ENCODE data around the gene RBFOX2.
"Not testable (repeated sequence)": the region's sequence is repeated elsewhere in the genome, so short reads cannot be mapped to it uniquely, and the experiment has no call there.

RBFOX2 gene

DNA sequence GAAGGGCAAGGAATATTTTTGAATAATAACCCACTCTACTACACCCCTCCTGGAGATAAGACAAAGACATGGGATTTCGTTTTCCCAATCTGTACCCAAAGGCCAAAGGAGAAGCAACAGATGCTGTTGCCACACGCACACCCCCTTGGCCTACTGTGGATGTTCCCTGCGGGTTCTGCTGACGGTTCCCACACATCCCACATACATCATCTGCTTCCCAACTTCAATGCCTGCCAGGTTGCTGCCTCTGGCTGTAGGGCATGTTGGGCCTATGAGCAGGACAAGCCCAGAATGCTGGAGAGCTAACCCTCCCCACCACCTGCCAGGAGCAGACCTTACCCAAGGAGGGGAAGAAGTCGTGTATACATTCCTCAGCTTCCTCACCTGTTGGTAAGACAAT, 13.6 kb upstream of the RBFOX2 start:
- DNase-seq: no peak

GRCh38 chr22:36039125-36039524, 10.5 kb upstream of the RBFOX2 start:
- no peak for DNase-seq

GRCh38 chr22:36037102-36037758, 8.6 kb upstream of the RBFOX2 start:
- no peak for DNase-seq

- no peak for DNase-seq
Measured at GRCh38 chr22:36036167-36036624, 7.6 kb upstream of the RBFOX2 start.

DNA sequence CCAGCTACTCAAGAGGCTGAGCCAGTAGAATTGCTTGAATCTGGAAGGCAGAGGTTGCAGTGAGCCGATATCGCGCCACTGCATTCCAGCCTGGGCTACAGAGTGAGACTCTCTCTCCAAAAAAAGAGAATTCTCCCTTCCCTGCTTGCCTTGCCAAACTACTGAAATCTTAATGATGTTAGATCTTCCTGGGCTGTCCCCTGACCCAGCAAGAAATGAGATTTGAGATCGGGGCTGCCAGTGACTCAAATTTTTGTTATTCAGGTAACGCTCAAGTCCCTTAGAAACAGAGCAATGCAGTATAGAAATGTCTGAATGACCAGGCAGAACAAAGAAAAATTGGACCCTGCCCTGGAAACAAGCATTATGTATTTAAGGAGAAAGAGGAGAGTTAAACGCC, 4.0 kb upstream of the RBFOX2 start:
- DNase-seq: no peak

DNA sequence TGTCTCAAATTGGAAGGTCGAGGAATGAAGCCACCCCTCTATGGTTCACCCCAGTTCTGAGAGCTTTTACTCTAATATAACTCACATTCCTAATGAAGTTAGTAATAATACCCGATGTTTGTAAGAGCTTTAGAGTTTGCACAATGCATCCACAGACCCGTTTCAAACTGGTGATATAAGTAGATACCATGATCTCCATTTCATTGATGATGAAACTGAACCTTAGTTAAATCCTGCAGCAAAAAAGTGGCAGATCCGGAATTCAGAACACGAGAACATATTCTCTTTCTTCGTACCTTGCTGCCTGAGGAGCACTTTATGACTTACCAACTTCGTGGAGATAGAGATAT, 757 bp upstream of the RBFOX2 start:
- DNase-seq: no peak

DNA sequence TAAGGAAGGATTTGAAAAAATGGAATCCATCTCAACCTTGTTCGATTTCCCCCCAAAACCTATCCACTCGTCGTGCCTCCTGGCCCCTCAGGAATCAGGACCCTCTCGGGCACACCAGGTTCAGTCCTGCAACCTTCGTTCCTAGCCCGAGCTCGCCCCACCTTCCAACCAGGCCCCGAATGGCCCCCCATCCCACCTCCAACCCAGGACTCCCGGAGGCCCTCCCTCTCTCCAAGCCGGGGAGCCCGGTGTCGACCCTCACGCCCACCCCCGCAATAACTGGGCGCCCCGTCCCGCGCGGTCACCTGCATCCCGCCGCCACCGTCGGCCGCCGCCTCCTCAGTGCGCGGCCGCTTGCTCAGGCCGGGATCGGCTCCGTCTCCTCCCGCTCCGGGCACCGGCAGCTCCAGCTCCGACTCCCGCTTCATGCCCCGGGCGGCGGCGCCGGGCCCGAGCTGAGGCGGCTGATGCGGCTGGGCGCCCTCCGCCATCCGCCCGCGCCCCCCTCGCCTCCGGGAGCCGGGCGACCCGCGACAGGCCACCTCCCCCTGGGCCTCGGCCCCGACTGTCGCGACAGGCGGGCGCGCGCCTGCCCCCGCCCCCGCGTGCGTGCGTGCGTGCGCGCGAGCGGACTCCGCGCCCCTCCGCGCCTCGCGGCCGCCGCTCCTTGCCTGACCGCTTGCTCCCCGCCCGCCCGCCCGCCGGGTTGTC, 534 bp downstream of the RBFOX2 start:
- DNase-seq: no peak

GRCh38 chr22:36027579-36027934, 1.1 kb downstream of the RBFOX2 start:
- no peak for DNase-seq

GRCh38 chr22:36026741-36027140, 1.9 kb downstream of the RBFOX2 start:
- no peak for DNase-seq

- no peak for DNase-seq
Measured at GRCh38 chr22:36022697-36023096, 5.9 kb downstream of the RBFOX2 start.

GRCh38 chr22:36022162-36022561, 6.5 kb downstream of the RBFOX2 start:
- no peak for DNase-seq

- no peak for DNase-seq
Measured at GRCh38 chr22:36021606-36022153, 6.9 kb downstream of the RBFOX2 start.

- DNase-seq: not testable (repeated sequence)
Measured at GRCh38 chr22:36020865-36021264, 7.8 kb downstream of the RBFOX2 start.

- DNase-seq: peak; percentile 19
Measured at GRCh38 chr22:36017651-36018091, 11.0 kb downstream of the RBFOX2 start.

GRCh38 chr22:36016684-36017083, 11.9 kb downstream of the RBFOX2 start:
- no peak for DNase-seq

GRCh38 chr22:36015811-36016529, 12.7 kb downstream of the RBFOX2 start:
- no peak for DNase-seq

GRCh38 chr22:36015155-36015810, 13.3 kb downstream of the RBFOX2 start:
- no peak for DNase-seq

GRCh38 chr22:36014546-36015074, 14.0 kb downstream of the RBFOX2 start:
- DNase-seq: no peak

GRCh38 chr22:36012332-36012731, 16.3 kb downstream of the RBFOX2 start:
- DNase-seq: no peak

- DNase-seq: no peak
Measured at GRCh38 chr22:36010882-36011281, 17.7 kb downstream of the RBFOX2 start.

DNA sequence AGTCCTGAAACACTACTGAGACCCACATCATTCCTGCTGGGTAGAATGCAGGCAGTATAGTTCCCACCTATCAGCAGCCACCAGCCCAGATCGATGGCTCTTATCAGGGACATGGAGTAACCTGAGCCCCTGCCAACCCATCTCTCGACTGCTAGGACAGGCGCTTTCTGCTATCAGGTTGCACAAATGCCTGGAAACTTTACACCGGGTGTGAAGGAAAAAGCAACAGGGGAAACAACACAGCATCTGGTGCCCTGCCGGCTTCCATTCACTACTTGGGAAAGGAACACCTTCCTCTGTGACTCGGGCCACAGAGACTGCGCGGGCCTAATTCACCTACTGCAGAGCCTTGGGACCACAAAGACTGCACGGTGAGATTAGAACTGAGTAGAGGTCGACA, 18.5 kb downstream of the RBFOX2 start:
- DNase-seq: no peak

DNA sequence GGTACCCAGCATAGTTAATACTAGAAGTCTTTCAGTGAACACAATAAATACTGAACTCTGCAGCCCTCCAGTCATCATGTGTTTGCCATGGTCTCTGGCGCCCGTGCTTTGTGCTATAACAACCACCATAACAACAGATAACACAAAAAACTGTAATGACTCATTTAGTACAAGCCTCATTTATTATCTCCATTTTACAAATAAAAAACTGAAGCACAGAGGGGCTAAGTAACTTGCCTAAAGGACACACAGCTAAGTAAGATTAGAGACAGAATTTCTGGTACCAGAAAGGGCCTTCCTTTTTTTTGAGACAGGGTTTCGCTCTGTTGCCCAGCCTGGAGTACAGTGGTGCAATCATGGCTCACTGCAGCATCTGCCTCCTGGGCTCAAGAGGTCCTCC, 19.5 kb downstream of the RBFOX2 start:
- DNase-seq: no peak

DNA sequence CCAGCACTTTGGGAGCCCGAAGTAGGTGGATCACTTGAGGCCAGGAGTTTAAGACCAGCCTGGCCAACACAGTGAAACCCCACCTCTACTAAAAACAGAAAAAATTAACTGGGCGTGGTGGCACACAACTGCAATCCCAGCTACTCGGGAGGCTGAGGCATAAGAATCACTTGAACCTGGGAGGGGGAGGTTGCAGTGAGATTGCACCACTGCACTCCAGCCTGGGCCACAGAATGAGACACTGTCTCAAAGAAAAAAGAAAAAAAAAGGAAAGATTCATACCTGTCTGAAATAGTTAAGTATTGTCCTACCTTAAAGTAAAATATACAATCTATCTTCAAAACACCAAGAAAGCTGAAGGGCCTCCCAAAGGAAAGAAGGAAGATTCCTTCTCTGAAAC, 20.1 kb downstream of the RBFOX2 start:
- no peak for DNase-seq

Measured in CD4-positive, alpha-beta T cell treated with Interferon gamma for 1 hour (primary cell).